Trophoblast cell (in vitro differentiated cells and primary cell): Measurements from ENCODE around the gene CNIH3.

ENCODE experiments used
- DNase-seq, 2 donors: peaks; one replicate each; pipeline ENCODE4 v3.0.0-alpha.2; 2016
- H2AFZ ChIP-seq: 2 replicates; pipeline ENCODE4 v1.6.1; 2013; ENCODE audit warnings: low read length, moderate library complexity, mild to moderate bottlenecking; ENCODE audit not compliant: insufficient read depth, poor library complexity
- H2AK5ac ChIP-seq: 2 replicates; pipeline ENCODE4 v1.6.1; 2013; ENCODE audit warnings: mild to moderate bottlenecking, low read length
- H2BK120ac ChIP-seq: 2 replicates; pipeline ENCODE4 v1.6.1; 2013; ENCODE audit warnings: low read length, mild to moderate bottlenecking, moderate library complexity; ENCODE audit not compliant: insufficient read depth, poor library complexity
- H2BK12ac ChIP-seq: 2 replicates; pipeline ENCODE4 v1.6.1; 2013; ENCODE audit warnings: mild to moderate bottlenecking, low read length, moderate library complexity
- H2BK5ac ChIP-seq: 2 replicates; pipeline ENCODE4 v1.6.1; 2013; ENCODE audit warnings: low read length, low read depth, moderate library complexity, mild to moderate bottlenecking; ENCODE audit not compliant: poor library complexity
- H3K14ac ChIP-seq: 2 replicates; pipeline ENCODE4 v1.6.1; 2013; ENCODE audit warnings: mild to moderate bottlenecking, low read length
- H3K18ac ChIP-seq: 2 replicates; pipeline ENCODE4 v1.6.1; 2013; ENCODE audit warnings: mild to moderate bottlenecking, low read length
- H3K23ac ChIP-seq: 2 replicates; pipeline ENCODE4 v1.6.1; 2013; ENCODE audit warnings: low read length
- H3K27ac ChIP-seq: 2 replicates; pipeline ENCODE4 v1.5.1; 2013; ENCODE audit warnings: low read depth, mild to moderate bottlenecking, inconsistent platforms, low read length, moderate library complexity
- H3K27me3 ChIP-seq: 2 replicates; pipeline ENCODE4 v1.6.1; 2013; ENCODE audit warnings: inconsistent platforms, mild to moderate bottlenecking, low read length, moderate library complexity; ENCODE audit not compliant: insufficient read depth
- H3K36me3 ChIP-seq, 2 experiments: 1 replicate in 1 of 2; 2 replicates in 1 of 2; pipeline ENCODE4 v1.6.1; 2013; ENCODE audit warnings: low read length in 2 of 2, mild to moderate bottlenecking in 2 of 2, moderate library complexity in 1 of 2; ENCODE audit not compliant: insufficient read depth in 2 of 2, control insufficient read depth in 1 of 2
- H3K4ac ChIP-seq: 2 replicates; pipeline ENCODE4 v1.6.1; 2013; ENCODE audit warnings: low read depth, mild to moderate bottlenecking, low read length, moderate library complexity
- H3K4me1 ChIP-seq, 2 experiments: 1 replicate in 1 of 2; 2 replicates in 1 of 2; pipeline ENCODE4 v1.6.1; 2013; ENCODE audit warnings: low read length in 2 of 2, mild to moderate bottlenecking in 2 of 2, moderate library complexity in 1 of 2; ENCODE audit not compliant: insufficient read depth in 2 of 2, control insufficient read depth in 1 of 2
- H3K4me2 ChIP-seq: 2 replicates; pipeline ENCODE4 v1.6.1; 2013; ENCODE audit warnings: inconsistent platforms, mild to moderate bottlenecking, low read length, moderate library complexity
- H3K4me3 ChIP-seq: 2 replicates; pipeline ENCODE4 v1.5.1; 2013; ENCODE audit warnings: mild to moderate bottlenecking, low read depth, low read length, inconsistent platforms
- H3K79me1 ChIP-seq: one replicate; pipeline ENCODE4 v1.6.1; 2013; ENCODE audit warnings: low read length
- H3K79me2 ChIP-seq: 2 replicates; pipeline ENCODE4 v1.6.1; 2013; ENCODE audit warnings: low read length, mild to moderate bottlenecking; ENCODE audit not compliant: control insufficient read depth, insufficient read depth, poor library complexity
- H3K9ac ChIP-seq: 2 replicates; pipeline ENCODE4 v1.6.1; 2013; ENCODE audit warnings: mild to moderate bottlenecking, low read length
- H3K9me3 ChIP-seq: 2 replicates; pipeline ENCODE4 v1.6.1; 2013; ENCODE audit warnings: low read depth, mild to moderate bottlenecking, control low read depth, inconsistent platforms, low read length; ENCODE audit not compliant: insufficient read depth
- H4K12ac ChIP-seq: 2 replicates; pipeline ENCODE4 v1.6.1; 2013; ENCODE audit warnings: low read depth, mild to moderate bottlenecking, low read length, moderate library complexity
- H4K8ac ChIP-seq: 2 replicates; pipeline ENCODE4 v1.6.1; 2013; ENCODE audit warnings: low read depth, mild to moderate bottlenecking, low read length, moderate library complexity
- H4K91ac ChIP-seq: one replicate; pipeline ENCODE4 v1.6.1; 2013; ENCODE audit warnings: low read depth, mild to moderate bottlenecking, low read length, moderate library complexity
- WGBS: extraction: QIAGEN DNeasy Blood & Tissue Kit; methylation state at CpG from one replicate; pipeline ENCODE4 v1.1.7; 2013; ENCODE audit warnings: missing lambda C conversion rate; ENCODE audit not compliant: insufficient read length, insufficient coverage; ENCODE audit errors: extremely low coverage; 5-methylcytosine and 5-hydroxymethylcytosine counted together

Gene CNIH3

DNA sequence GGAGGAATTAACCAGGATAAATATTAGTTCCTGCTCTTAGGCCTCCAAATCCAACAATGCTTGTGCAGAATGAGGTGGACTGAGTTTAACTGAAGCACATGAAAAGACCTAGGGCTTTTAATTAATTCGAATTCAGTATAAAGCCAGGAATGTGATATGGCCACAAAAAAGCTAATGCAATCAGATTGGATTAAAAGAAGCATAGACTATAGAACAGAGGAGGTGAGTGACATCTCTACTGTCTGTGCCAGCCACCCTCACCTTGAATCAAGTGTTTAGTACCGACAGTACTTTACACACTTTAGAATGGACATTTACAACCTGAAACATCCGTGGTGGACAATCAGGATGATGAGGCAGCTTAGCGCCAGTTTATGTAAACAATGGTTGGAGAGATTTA lies 62.1 kb downstream of the CNIH3 start:
- Histone ChIP-seq H3K4ac (no peak overlapping the region), H2BK120ac (no peak overlapping the region), H3K79me1 (no peaks in the 10 kb centered on the region), H3K23ac (no peak overlapping the region), H3K18ac (no peak overlapping the region), H3K9ac (no peak overlapping the region), H3K4me3 (no peak overlapping the region), H4K91ac (no peak overlapping the region), H2BK12ac (no peak overlapping the region), H3K27me3 (no peaks in the 10 kb centered on the region), H4K12ac (no peak overlapping the region), H3K4me1 (no peaks in the 10 kb centered on the region), H3K14ac (no peak overlapping the region), H2AK5ac (no peak overlapping the region), H3K4me2 (no peak overlapping the region), H4K8ac (no peak overlapping the region), H3K79me2 (no peaks in the 10 kb centered on the region), H3K36me3 (no peaks in the 10 kb centered on the region), H2AFZ (no peak overlapping the region), H2BK5ac (no peak overlapping the region), H3K27ac (no peak overlapping the region), H3K9me3 (no peaks in the 10 kb centered on the region)
- no peak for DNase-seq
- WGBS = no CpG with 5 or more reads among the region's 4 CpGs

DNA sequence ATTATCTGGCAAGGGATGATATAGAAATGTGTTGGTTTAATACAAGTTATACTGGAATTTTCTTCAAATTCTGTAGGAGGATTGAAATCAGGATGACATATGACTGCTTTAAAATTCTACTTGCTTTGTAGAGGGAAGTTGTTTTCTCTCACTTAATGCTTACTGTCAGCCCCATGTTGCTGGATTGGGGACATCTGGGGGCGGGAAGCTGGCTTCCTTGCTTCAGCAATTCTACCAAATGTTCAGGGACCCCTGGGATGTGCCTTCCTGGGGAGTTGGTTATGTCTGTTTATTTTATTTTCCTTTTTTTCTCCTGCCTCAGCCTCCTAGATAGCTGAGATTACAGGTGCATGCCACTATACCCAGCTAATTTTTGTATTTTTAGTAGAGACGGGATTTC lies 63.5 kb downstream of the CNIH3 start:
- no peaks in the 10 kb centered on the region for H3K27me3 ChIP-seq
- H3K9ac ChIP-seq = no peak overlapping the region
- H2AFZ ChIP-seq = no peak overlapping the region
- no peak overlapping the region for H2AK5ac ChIP-seq
- no peaks in the 10 kb centered on the region for H3K36me3 ChIP-seq
- H4K8ac ChIP-seq = no peak overlapping the region
- no peak overlapping the region for H2BK12ac ChIP-seq
- H3K18ac ChIP-seq = no peak overlapping the region
- DNase-seq = no peak
- no CpG with 5 or more reads among the region's 2 CpGs for WGBS
- no peak overlapping the region for H4K12ac ChIP-seq
- H4K91ac ChIP-seq = no peak overlapping the region
- H3K23ac ChIP-seq = no peak overlapping the region
- no peak overlapping the region for H3K14ac ChIP-seq
- H2BK5ac ChIP-seq = no peak overlapping the region
- H3K4me3 ChIP-seq = no peak overlapping the region
- H3K9me3 ChIP-seq = peaks cover 1% of the 10 kb centered on the region
- no peak overlapping the region for H3K27ac ChIP-seq
- H3K79me2 ChIP-seq = no peaks in the 10 kb centered on the region
- no peak overlapping the region for H2BK120ac ChIP-seq
- no peaks in the 10 kb centered on the region for H3K4me1 ChIP-seq
- H3K79me1 ChIP-seq = no peaks in the 10 kb centered on the region
- no peak overlapping the region for H3K4ac ChIP-seq
- no peak overlapping the region for H3K4me2 ChIP-seq

DNA sequence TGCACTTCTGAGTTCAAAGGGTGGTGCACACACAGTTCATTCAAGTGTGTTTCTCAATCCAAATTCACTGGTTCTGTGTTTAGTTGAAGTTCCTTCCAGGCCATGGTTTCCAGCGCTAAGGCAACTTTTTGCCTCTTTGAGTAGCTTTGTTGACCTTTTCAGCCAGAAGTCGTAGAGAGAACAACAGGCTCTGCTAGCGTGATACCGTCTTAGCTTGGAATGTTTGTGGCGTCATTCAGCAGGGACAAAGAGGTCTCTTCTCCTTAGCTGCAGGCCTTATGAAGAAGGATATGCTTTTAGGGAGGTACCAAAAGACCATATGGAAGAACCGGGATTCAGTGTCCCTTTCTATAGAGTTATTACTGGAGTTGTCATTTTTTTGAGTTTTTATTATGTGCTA lies 65.7 kb downstream of the CNIH3 start:
- no peak overlapping the region for H2BK12ac ChIP-seq
- H3K14ac ChIP-seq = no peak overlapping the region
- no peaks in the 10 kb centered on the region for H3K79me1 ChIP-seq
- H3K4me2 ChIP-seq = no peak overlapping the region
- no peaks in the 10 kb centered on the region for H3K27me3 ChIP-seq
- no peak overlapping the region for H2AFZ ChIP-seq
- no peak overlapping the region for H3K9ac ChIP-seq
- peaks cover 2% of the 10 kb centered on the region for H3K9me3 ChIP-seq
- WGBS = no CpG with 5 or more reads among the region's 6 CpGs
- no peak overlapping the region for H3K4ac ChIP-seq
- H3K79me2 ChIP-seq = no peaks in the 10 kb centered on the region
- no peak overlapping the region for H3K4me3 ChIP-seq
- H2BK120ac ChIP-seq = no peak overlapping the region
- no peaks in the 10 kb centered on the region for H3K36me3 ChIP-seq
- no peaks in the 10 kb centered on the region for H3K4me1 ChIP-seq
- H2BK5ac ChIP-seq = no peak overlapping the region
- H4K12ac ChIP-seq = no peak overlapping the region
- no peak overlapping the region for H3K27ac ChIP-seq
- no peak overlapping the region for H4K8ac ChIP-seq
- no peak overlapping the region for H2AK5ac ChIP-seq
- H3K23ac ChIP-seq = no peak overlapping the region
- no peak overlapping the region for H3K18ac ChIP-seq
- H4K91ac ChIP-seq = no peak overlapping the region
- no peak for DNase-seq

DNA sequence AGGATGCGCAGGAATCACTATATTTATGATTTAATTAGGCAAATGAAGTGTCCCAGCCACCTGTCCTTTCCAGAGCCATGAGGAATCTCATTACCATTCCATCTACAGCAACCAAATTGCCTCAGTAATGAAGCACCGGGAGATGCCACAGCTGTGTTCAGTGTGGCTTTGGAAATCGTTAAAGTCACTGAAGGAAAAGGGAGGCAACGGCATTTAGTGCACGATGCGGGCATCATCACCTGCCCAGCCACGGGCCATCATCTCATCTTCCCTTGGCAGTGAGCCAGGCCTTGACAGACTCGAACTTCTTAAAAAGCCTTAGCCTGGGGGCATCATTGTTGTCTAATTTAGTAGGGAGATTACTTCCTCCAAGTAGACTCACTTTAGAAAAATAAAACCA lies 67.8 kb downstream of the CNIH3 start:
- Histone ChIP-seq H4K12ac (no peak overlapping the region), H3K18ac (no peak overlapping the region), H3K4me1 (no peaks in the 10 kb centered on the region), H3K79me1 (no peaks in the 10 kb centered on the region), H3K4me3 (no peak overlapping the region), H3K9ac (no peak overlapping the region), H4K8ac (no peak overlapping the region), H2BK12ac (no peak overlapping the region), H3K27me3 (no peaks in the 10 kb centered on the region), H2BK120ac (no peak overlapping the region), H3K9me3 (peaks cover 4% of the 10 kb centered on the region), H3K36me3 (no peaks in the 10 kb centered on the region), H3K27ac (no peak overlapping the region), H3K79me2 (no peaks in the 10 kb centered on the region), H2BK5ac (no peak overlapping the region), H2AFZ (no peak overlapping the region), H4K91ac (no peak overlapping the region), H3K23ac (no peak overlapping the region), H3K4ac (no peak overlapping the region), H2AK5ac (no peak overlapping the region), H3K4me2 (no peak overlapping the region), H3K14ac (no peak overlapping the region)
- peak; percentile 15 to 53 for DNase-seq
- no CpG with 5 or more reads among the region's 8 CpGs for WGBS
